Neural progenitor cell (in vitro differentiated cells): ENCODE measurements around the gene SIX3.

Experiments used
- EZH2phosphoT487 ChIP-seq: fragments of 200-600 bp; sonication (generic); IDR thresholded peaks from 2 replicates; pipeline ENCODE4 v1.6.1; 2017; ENCODE audit warnings: antibody characterized with exemption
- TF ChIP-seq, protein P1 (sequence below): fragments of 200-600 bp; sonication (generic); IDR thresholded peaks from 2 replicates; pipeline ENCODE4 v1.5.1; 2017; ENCODE audit warnings: antibody characterized with exemption, mild to moderate bottlenecking

DNA sequence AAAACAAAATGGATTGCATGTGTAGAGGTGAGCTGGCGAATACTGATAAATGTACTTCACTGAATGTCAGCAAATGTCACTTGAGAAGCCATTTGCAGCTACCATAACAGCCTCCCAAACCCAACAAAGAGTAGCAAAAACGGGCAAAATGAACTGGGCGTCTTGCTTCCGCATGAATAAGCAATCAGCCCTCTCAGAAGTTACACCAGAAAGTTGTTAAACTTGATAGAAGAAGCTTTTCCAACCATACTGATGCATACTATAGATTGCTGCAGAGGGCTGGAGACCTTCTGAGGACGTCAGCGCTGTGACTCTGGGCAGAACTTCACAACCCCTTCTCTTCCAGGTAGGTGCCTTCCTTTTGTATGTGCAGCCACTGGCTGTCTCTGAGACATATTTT, 18.7 kb upstream of the SIX3 start:
- TF ChIP-seq, protein P1, sequence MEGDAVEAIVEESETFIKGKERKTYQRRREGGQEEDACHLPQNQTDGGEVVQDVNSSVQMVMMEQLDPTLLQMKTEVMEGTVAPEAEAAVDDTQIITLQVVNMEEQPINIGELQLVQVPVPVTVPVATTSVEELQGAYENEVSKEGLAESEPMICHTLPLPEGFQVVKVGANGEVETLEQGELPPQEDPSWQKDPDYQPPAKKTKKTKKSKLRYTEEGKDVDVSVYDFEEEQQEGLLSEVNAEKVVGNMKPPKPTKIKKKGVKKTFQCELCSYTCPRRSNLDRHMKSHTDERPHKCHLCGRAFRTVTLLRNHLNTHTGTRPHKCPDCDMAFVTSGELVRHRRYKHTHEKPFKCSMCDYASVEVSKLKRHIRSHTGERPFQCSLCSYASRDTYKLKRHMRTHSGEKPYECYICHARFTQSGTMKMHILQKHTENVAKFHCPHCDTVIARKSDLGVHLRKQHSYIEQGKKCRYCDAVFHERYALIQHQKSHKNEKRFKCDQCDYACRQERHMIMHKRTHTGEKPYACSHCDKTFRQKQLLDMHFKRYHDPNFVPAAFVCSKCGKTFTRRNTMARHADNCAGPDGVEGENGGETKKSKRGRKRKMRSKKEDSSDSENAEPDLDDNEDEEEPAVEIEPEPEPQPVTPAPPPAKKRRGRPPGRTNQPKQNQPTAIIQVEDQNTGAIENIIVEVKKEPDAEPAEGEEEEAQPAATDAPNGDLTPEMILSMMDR, result no peak
- no peak for TF ChIP-seq EZH2phosphoT487
